WTC11 (cell line): Measurements from ENCODE around the gene FREM1. TPM values are rescaled to one million over a fixed set of nuclear protein-coding genes. Genes with fewer than 3 reads are reported as not detected.

Source experiments
- ATAC-seq: fragments of 200-7000 bp; cut with Tn5 transposase; 2 replicates; pipeline ENCODE4 v1.10.0; 2021; ENCODE audit warnings: mild to moderate bottlenecking, moderate library complexity
- CTCF ChIA-PET: fragments of 300-600 bp; sonication (Branson Sonifier 250); formaldehyde crosslinking; loops from one replicate; lab custom pipeline; 2021; ENCODE audit warnings: antibody characterized with exemption; lab: Charles Lee
- POLR2A ChIA-PET: fragments of 350-600 bp; sonication (Branson Sonifier 250); formaldehyde crosslinking; loops from one replicate; lab custom pipeline; 2021; ENCODE audit warnings: antibody characterized with exemption; lab: Charles Lee
- DNase-seq: peaks from one replicate; pipeline ENCODE4 v3.0.0; 2021; ENCODE audit warnings: low spot score
- H3K27ac Mint-ChIP-seq: 2 replicates; pipeline ENCODE4 v1.8.0; 2021; ENCODE audit warnings: mixed read lengths
- H3K27me3 Mint-ChIP-seq: 2 replicates; pipeline ENCODE4 v1.8.0; 2021; ENCODE audit warnings: low read depth, mild to moderate bottlenecking, moderate library complexity, mixed read lengths
- H3K36me3 Mint-ChIP-seq: 2 replicates; pipeline ENCODE4 v1.8.0; 2021; ENCODE audit warnings: mixed read lengths
- H3K4me1 Mint-ChIP-seq: 2 replicates; pipeline ENCODE4 v1.8.0; 2022; ENCODE audit warnings: mixed read lengths
- H3K4me3 Mint-ChIP-seq: 2 replicates; pipeline ENCODE4 v1.8.0; 2021; ENCODE audit warnings: mild to moderate bottlenecking, moderate library complexity, mixed read lengths
- H3K9me3 Mint-ChIP-seq: 2 replicates; pipeline ENCODE4 v1.8.0; 2021; ENCODE audit warnings: mixed read lengths
- CREB1 ChIP-seq: sonication (generic); formaldehyde crosslinking; IDR thresholded peaks from 2 replicates; pipeline ENCODE4 v1.8.0; 2023; ENCODE audit warnings: mild to moderate bottlenecking, missing genetic modification reagents
- ERG ChIP-seq: fragments of 250-450 bp; sonication (Bioruptor Pico); IDR thresholded peaks from 2 replicates; pipeline ENCODE4 v1.8.0; 2021; ENCODE audit warnings: mild to moderate bottlenecking
- FOXK1 ChIP-seq: sonication (generic); formaldehyde crosslinking; IDR thresholded peaks from 2 replicates; pipeline ENCODE4 v1.8.0; 2022; ENCODE audit warnings: mild to moderate bottlenecking, moderate library complexity, missing genetic modification reagents
- HMGA2 ChIP-seq: fragments of 250-450 bp; sonication (Bioruptor Pico); IDR thresholded peaks from 2 replicates; pipeline ENCODE4 v1.4.0; 2021; ENCODE audit warnings: mild to moderate bottlenecking, moderate library complexity
- NFE2L1 ChIP-seq: sonication (generic); formaldehyde crosslinking; IDR thresholded peaks from 2 replicates; pipeline ENCODE4 v1.8.1; 2023; ENCODE audit warnings: missing genetic modification reagents
- PRRX2 ChIP-seq: fragments of 250-450 bp; sonication (Bioruptor Pico); IDR thresholded peaks from 2 replicates; pipeline ENCODE4 v1.8.0; 2021; ENCODE audit warnings: mild to moderate bottlenecking
- RELA ChIP-seq: sonication (generic); formaldehyde crosslinking; IDR thresholded peaks from 2 replicates; pipeline ENCODE4 v1.8.1; 2022; ENCODE audit warnings: missing genetic modification reagents, mild to moderate bottlenecking, borderline replicate concordance
- ZBTB43 ChIP-seq: sonication (generic); formaldehyde crosslinking; IDR thresholded peaks from 2 replicates; pipeline ENCODE4 v1.8.1; 2023; ENCODE audit warnings: mild to moderate bottlenecking, missing genetic modification reagents
- ZNF121 ChIP-seq: sonication (generic); formaldehyde crosslinking; IDR thresholded peaks from 2 replicates; pipeline ENCODE4 v1.8.0; 2023; ENCODE audit warnings: missing genetic modification reagents
- ZNF317 ChIP-seq: sonication (generic); formaldehyde crosslinking; IDR thresholded peaks from 2 replicates; pipeline ENCODE4 v1.8.1; 2023; ENCODE audit warnings: low read depth, mild to moderate bottlenecking, moderate library complexity, missing genetic modification reagents, borderline replicate concordance
- total RNA-seq: library from RNA; stranded (reverse); gene quantifications from 3 replicates; pipeline ENCODE4 v1.2.3, GENCODE V29; 2021
- TF ChIP-seq, protein P1 (sequence below): fragments of 250-450 bp; sonication (Bioruptor Pico); IDR thresholded peaks from 2 replicates; pipeline ENCODE4 v1.9.0; 2021; ENCODE audit warnings: mild to moderate bottlenecking
- TF ChIP-seq, protein P2 (sequence below): sonication (generic); formaldehyde crosslinking; IDR thresholded peaks from 2 replicates; pipeline ENCODE4 v1.8.0; 2023; ENCODE audit warnings: missing genetic modification reagents
- TF ChIP-seq, protein P3 (sequence below): sonication (generic); formaldehyde crosslinking; IDR thresholded peaks from 2 replicates; pipeline ENCODE4 v1.8.1; 2022; ENCODE audit warnings: mild to moderate bottlenecking, moderate library complexity, missing genetic modification reagents
- TF ChIP-seq, protein P4 (sequence below): sonication (generic); formaldehyde crosslinking; IDR thresholded peaks from 2 replicates; pipeline ENCODE4 v1.8.0; 2023; ENCODE audit warnings: mild to moderate bottlenecking, missing genetic modification reagents
- TF ChIP-seq, protein P5 (sequence below): sonication (generic); formaldehyde crosslinking; IDR thresholded peaks from 2 replicates; pipeline ENCODE4 v1.8.0; 2022; ENCODE audit warnings: mild to moderate bottlenecking, missing genetic modification reagents
- TF ChIP-seq, protein P6 (sequence below): sonication (generic); formaldehyde crosslinking; IDR thresholded peaks from 2 replicates; pipeline ENCODE4 v1.8.1; 2022; ENCODE audit warnings: missing genetic modification reagents, borderline replicate concordance

The FREM1 gene
- total RNA-seq, 1 experiment from 2014 or later, result 2.8 TPM

DNA sequence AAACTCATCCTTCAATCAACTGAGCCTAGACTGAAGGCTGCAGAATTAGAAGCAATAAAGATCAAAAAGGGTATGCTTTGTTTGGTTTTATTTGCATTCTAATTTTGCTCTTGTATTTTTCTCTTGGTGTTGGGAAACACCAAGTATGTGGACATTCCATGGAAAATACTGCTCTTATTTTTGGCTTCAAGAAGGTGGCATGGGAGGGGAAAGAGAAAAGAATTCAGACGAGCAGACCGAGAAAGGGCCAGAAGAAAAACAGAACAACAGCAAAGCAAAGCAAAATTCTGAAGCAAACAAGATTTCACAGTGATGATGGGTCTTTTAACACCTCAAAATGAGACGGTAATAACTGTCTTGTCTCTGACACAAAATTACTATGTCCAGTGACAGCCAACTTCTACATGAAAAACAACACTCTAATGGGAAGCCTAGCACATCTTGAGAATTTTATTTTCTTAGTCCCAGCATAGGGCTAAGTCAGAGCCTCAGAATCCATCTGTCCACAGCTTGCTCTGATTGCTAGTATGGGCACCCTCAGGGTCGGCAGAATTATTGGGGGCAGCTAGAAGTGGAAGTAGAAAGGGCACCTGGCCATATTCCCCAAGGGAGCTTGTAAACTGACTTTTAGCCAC, 26.8 kb downstream of the FREM1 start:
- H3K4me1 Mint-ChIP-seq, result peaks cover 16% of the 10 kb centered on the region
- ChIA-PET POLR2A (no interaction called here), CTCF (no interaction called here)
- no peak overlapping the region for H3K27ac Mint-ChIP-seq
- H3K4me3 Mint-ChIP-seq, result no peak overlapping the region
- TF ChIP-seq, protein P1, sequence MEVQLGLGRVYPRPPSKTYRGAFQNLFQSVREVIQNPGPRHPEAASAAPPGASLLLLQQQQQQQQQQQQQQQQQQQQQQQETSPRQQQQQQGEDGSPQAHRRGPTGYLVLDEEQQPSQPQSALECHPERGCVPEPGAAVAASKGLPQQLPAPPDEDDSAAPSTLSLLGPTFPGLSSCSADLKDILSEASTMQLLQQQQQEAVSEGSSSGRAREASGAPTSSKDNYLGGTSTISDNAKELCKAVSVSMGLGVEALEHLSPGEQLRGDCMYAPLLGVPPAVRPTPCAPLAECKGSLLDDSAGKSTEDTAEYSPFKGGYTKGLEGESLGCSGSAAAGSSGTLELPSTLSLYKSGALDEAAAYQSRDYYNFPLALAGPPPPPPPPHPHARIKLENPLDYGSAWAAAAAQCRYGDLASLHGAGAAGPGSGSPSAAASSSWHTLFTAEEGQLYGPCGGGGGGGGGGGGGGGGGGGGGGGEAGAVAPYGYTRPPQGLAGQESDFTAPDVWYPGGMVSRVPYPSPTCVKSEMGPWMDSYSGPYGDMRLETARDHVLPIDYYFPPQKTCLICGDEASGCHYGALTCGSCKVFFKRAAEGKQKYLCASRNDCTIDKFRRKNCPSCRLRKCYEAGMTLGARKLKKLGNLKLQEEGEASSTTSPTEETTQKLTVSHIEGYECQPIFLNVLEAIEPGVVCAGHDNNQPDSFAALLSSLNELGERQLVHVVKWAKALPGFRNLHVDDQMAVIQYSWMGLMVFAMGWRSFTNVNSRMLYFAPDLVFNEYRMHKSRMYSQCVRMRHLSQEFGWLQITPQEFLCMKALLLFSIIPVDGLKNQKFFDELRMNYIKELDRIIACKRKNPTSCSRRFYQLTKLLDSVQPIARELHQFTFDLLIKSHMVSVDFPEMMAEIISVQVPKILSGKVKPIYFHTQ (CRISPR knock-in tag), result no peak
- no peak for TF ChIP-seq CREB1
- TF ChIP-seq NFE2L1 (CRISPR knock-in tag), result no peak
- TF ChIP-seq ZBTB43, result no peak
- TF ChIP-seq, protein P2, sequence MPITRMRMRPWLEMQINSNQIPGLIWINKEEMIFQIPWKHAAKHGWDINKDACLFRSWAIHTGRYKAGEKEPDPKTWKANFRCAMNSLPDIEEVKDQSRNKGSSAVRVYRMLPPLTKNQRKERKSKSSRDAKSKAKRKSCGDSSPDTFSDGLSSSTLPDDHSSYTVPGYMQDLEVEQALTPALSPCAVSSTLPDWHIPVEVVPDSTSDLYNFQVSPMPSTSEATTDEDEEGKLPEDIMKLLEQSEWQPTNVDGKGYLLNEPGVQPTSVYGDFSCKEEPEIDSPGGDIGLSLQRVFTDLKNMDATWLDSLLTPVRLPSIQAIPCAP (CRISPR knock-in tag), result no peak
- TF ChIP-seq RELA (CRISPR knock-in tag), result no peak
- TF ChIP-seq, protein P3, sequence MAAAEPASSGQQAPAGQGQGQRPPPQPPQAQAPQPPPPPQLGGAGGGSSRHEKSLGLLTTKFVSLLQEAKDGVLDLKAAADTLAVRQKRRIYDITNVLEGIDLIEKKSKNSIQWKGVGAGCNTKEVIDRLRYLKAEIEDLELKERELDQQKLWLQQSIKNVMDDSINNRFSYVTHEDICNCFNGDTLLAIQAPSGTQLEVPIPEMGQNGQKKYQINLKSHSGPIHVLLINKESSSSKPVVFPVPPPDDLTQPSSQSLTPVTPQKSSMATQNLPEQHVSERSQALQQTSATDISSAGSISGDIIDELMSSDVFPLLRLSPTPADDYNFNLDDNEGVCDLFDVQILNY (CRISPR knock-in tag), result no peak
- TF ChIP-seq ZNF317 (CRISPR knock-in tag), result no peak
- TF ChIP-seq ZNF121 (CRISPR knock-in tag), result no peak
- H3K36me3 Mint-ChIP-seq, result no peaks in the 10 kb centered on the region
- peaks cover 1% of the 10 kb centered on the region for H3K9me3 Mint-ChIP-seq
- no peaks in the 10 kb centered on the region for H3K27me3 Mint-ChIP-seq
- ATAC-seq, result no peak
- no peak for DNase-seq

GRCh38 chr9:14882090-14882489, 28.1 kb downstream of the FREM1 start:
- Mint-ChIP-seq H3K9me3 (peaks cover 13% of the 10 kb centered on the region), H3K4me1 (peaks cover 11% of the 10 kb centered on the region), H3K27ac (no peak overlapping the region), H3K36me3 (peaks cover 8% of the 10 kb centered on the region)
- CTCF ChIA-PET, result interaction anchor here (0.7 kb wide), 1 partner anchor 53 kb away, joined by 3 read pairs; no protein-coding TSS in a partner anchor
- TF ChIP-seq ERG (CRISPR knock-in tag) (no peak), HMGA2 (CRISPR knock-in tag) (no peak), FOXK1 (CRISPR knock-in tag) (no peak)
- TF ChIP-seq, all 79 proteins: peak for 0
- Mint-ChIP-seq H3K27me3 (no peaks in the 10 kb centered on the region), H3K4me3 (no peak overlapping the region)
- DNase-seq, result no peak
- POLR2A ChIA-PET, result no interaction called here
- ATAC-seq, result no peak

DNA sequence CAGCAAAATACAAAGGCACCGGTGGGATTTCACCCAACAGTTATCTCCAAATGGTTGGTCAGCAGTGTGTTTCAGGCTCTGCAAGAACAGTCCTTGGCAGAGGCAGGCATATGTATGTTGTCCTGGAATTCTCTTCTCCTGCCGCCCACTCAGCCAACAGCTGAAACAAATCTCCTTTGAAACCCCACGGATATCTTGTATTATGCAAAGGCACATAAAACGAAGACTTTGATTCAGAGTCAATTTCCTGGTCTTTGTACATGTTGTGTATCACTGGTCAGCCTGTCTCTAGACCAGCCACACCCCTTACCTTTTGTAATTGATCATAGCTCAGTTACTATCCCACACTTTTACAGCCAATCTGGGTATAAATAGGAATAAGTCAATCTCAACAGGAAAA, 29.2 kb downstream of the FREM1 start:
- DNase-seq, result no peak
- no peak overlapping the region for H3K4me3 Mint-ChIP-seq
- no peak overlapping the region for H3K27ac Mint-ChIP-seq
- ATAC-seq, result no peak
- POLR2A ChIA-PET, result no interaction called here
- CTCF ChIA-PET, result interaction anchor here (0.6 to 0.7 kb wide), 3 partner anchors 35 to 330 kb away, joined by 3 to 4 read pairs (median 3); no protein-coding TSS in a partner anchor
- peaks cover 9% of the 10 kb centered on the region for H3K4me1 Mint-ChIP-seq
- H3K36me3 Mint-ChIP-seq, result peaks cover 17% of the 10 kb centered on the region
- TF ChIP-seq, protein P4, sequence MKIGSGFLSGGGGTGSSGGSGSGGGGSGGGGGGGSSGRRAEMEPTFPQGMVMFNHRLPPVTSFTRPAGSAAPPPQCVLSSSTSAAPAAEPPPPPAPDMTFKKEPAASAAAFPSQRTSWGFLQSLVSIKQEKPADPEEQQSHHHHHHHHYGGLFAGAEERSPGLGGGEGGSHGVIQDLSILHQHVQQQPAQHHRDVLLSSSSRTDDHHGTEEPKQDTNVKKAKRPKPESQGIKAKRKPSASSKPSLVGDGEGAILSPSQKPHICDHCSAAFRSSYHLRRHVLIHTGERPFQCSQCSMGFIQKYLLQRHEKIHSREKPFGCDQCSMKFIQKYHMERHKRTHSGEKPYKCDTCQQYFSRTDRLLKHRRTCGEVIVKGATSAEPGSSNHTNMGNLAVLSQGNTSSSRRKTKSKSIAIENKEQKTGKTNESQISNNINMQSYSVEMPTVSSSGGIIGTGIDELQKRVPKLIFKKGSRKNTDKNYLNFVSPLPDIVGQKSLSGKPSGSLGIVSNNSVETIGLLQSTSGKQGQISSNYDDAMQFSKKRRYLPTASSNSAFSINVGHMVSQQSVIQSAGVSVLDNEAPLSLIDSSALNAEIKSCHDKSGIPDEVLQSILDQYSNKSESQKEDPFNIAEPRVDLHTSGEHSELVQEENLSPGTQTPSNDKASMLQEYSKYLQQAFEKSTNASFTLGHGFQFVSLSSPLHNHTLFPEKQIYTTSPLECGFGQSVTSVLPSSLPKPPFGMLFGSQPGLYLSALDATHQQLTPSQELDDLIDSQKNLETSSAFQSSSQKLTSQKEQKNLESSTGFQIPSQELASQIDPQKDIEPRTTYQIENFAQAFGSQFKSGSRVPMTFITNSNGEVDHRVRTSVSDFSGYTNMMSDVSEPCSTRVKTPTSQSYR (CRISPR knock-in tag), result no peak
- TF ChIP-seq, protein P5, sequence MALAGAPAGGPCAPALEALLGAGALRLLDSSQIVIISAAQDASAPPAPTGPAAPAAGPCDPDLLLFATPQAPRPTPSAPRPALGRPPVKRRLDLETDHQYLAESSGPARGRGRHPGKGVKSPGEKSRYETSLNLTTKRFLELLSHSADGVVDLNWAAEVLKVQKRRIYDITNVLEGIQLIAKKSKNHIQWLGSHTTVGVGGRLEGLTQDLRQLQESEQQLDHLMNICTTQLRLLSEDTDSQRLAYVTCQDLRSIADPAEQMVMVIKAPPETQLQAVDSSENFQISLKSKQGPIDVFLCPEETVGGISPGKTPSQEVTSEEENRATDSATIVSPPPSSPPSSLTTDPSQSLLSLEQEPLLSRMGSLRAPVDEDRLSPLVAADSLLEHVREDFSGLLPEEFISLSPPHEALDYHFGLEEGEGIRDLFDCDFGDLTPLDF (CRISPR knock-in tag), result no peak
- TF ChIP-seq, protein P6, sequence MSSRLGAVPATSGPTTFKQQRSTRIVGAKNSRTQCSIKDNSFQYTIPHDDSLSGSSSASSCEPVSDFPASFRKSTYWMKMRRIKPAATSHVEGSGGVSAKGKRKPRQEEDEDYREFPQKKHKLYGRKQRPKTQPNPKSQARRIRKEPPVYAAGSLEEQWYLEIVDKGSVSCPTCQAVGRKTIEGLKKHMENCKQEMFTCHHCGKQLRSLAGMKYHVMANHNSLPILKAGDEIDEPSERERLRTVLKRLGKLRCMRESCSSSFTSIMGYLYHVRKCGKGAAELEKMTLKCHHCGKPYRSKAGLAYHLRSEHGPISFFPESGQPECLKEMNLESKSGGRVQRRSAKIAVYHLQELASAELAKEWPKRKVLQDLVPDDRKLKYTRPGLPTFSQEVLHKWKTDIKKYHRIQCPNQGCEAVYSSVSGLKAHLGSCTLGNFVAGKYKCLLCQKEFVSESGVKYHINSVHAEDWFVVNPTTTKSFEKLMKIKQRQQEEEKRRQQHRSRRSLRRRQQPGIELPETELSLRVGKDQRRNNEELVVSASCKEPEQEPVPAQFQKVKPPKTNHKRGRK, result no peak
- TF ChIP-seq PRRX2 (CRISPR knock-in tag), result no peak
- H3K27me3 Mint-ChIP-seq, result no peaks in the 10 kb centered on the region
- peaks cover 21% of the 10 kb centered on the region for H3K9me3 Mint-ChIP-seq
